GM23338 (cell line): ENCODE results near the gene MDGA2. TPM values are rescaled to one million over a fixed set of nuclear protein-coding genes. Genes with fewer than 3 reads are reported as not detected.

Experiments
- ATAC-seq: fragments of 200-7000 bp; cut with Tn5 transposase; 3 replicates; pipeline ENCODE4 v1.9.1; 2020
- DNase-seq: peaks from one replicate; pipeline ENCODE4 v3.0.0-alpha.2; 2015; ENCODE audit warnings: low spot score
- H2AFZ ChIP-seq: fragments of 200-600 bp; sonication (generic); 2 replicates; pipeline ENCODE4 v1.8.0; 2016; ENCODE audit warnings: antibody characterized with exemption, mild to moderate bottlenecking, moderate library complexity
- H3F3A ChIP-seq: fragments of 200-600 bp; sonication (generic); replicated peaks from 2 replicates; pipeline ENCODE4 v1.8.0; 2017; ENCODE audit warnings: antibody characterized with exemption, mixed run types, low read depth
- H3K27ac ChIP-seq: fragments of 200-600 bp; sonication (generic); 2 replicates; pipeline ENCODE4 v1.6.1; 2016; ENCODE audit warnings: low read depth
- H3K27me3 ChIP-seq: fragments of 200-600 bp; sonication (generic); 2 replicates; pipeline ENCODE4 v1.8.0; 2016; ENCODE audit warnings: mild to moderate bottlenecking, mixed run types, moderate library complexity; ENCODE audit not compliant: insufficient read depth
- H3K36me3 ChIP-seq: fragments of 200-600 bp; sonication (generic); 2 replicates; pipeline ENCODE4 v1.8.0; 2016; ENCODE audit warnings: mild to moderate bottlenecking; ENCODE audit not compliant: insufficient read depth
- H3K4me1 ChIP-seq: fragments of 200-600 bp; sonication (generic); 2 replicates; pipeline ENCODE4 v1.8.0; 2016; ENCODE audit warnings: mild to moderate bottlenecking, moderate library complexity; ENCODE audit not compliant: insufficient read depth
- H3K4me2 ChIP-seq: fragments of 200-600 bp; sonication (generic); 2 replicates; pipeline ENCODE4 v1.7.1; 2017; ENCODE audit warnings: mixed run types
- H3K4me3 ChIP-seq: fragments of 200-600 bp; sonication (generic); 2 replicates; pipeline ENCODE4 v1.6.1; 2016; ENCODE audit warnings: mixed run types
- H3K79me2 ChIP-seq: fragments of 200-600 bp; sonication (generic); replicated peaks from 2 replicates; pipeline ENCODE4 v1.8.0; 2017; ENCODE audit warnings: mild to moderate bottlenecking; ENCODE audit not compliant: insufficient read depth
- H3K9me2 ChIP-seq: fragments of 200-600 bp; sonication (generic); 2 replicates; pipeline ENCODE4 v1.8.0; 2017; ENCODE audit not compliant: insufficient read depth
- H4K20me1 ChIP-seq: fragments of 200-600 bp; sonication (generic); replicated peaks from 2 replicates; pipeline ENCODE4 v1.8.0; 2017; ENCODE audit warnings: mild to moderate bottlenecking; ENCODE audit not compliant: insufficient read depth
- H3K27ac Mint-ChIP-seq: 2 replicates; pipeline ENCODE4 v1.8.0; 2020; ENCODE audit warnings: inconsistent platforms, mild to moderate bottlenecking, moderate library complexity, mixed read lengths
- H3K27me3 Mint-ChIP-seq: 3 replicates; pipeline ENCODE4 v1.8.0; 2022; ENCODE audit warnings: low read depth, mild to moderate bottlenecking, moderate library complexity, mixed read lengths, inconsistent platforms; ENCODE audit not compliant: insufficient read depth, poor library complexity
- H3K36me3 Mint-ChIP-seq: 3 replicates; pipeline ENCODE4 v1.8.0; 2021; ENCODE audit warnings: low read depth, mild to moderate bottlenecking, inconsistent platforms, moderate library complexity, mixed read lengths
- H3K4me1 Mint-ChIP-seq: 3 replicates; pipeline ENCODE4 v1.8.0; 2020; ENCODE audit warnings: mild to moderate bottlenecking, inconsistent platforms, mixed read lengths
- H3K4me3 Mint-ChIP-seq: 3 replicates; pipeline ENCODE4 v1.8.0; 2021; ENCODE audit warnings: moderate library complexity, mild to moderate bottlenecking, inconsistent platforms, mixed read lengths
- H3K9me3 Mint-ChIP-seq: 3 replicates; pipeline ENCODE4 v1.8.0; 2020; ENCODE audit warnings: moderate library complexity, mild to moderate bottlenecking, inconsistent platforms, mixed read lengths
- CTCF ChIP-seq, 2 experiments: fragments of 200-600 bp in 1 of 2; sonication (generic) in 1 of 2; conservative IDR thresholded peaks; 2 replicates each; pipeline versions ENCODE4 v1.5.1 to v1.6.1; 2016 to 2017; ENCODE audit warnings: antibody characterized with exemption in 2 of 2, low read depth in 2 of 2, mild to moderate bottlenecking in 2 of 2, moderate library complexity in 1 of 2
- ETS1 ChIP-seq: IDR thresholded peaks from 2 replicates; pipeline ENCODE4 v1.6.1; 2016; ENCODE audit warnings: antibody characterized with exemption
- JUNB ChIP-seq: IDR thresholded peaks from one replicate; pipeline ENCODE4 v1.6.1; 2016; ENCODE audit warnings: antibody characterized with exemption; ENCODE audit not compliant: unreplicated experiment
- NANOG ChIP-seq: IDR thresholded peaks from 2 replicates; pipeline ENCODE4 v1.6.1; 2016; ENCODE audit warnings: antibody characterized with exemption, borderline replicate concordance
- POLR2AphosphoS5 ChIP-seq: IDR thresholded peaks from 2 replicates; pipeline ENCODE4 v1.6.1; 2016; ENCODE audit warnings: antibody characterized with exemption, low read depth
- STAT1 ChIP-seq: IDR thresholded peaks from one replicate; pipeline ENCODE4 v1.6.1; 2016; ENCODE audit warnings: antibody characterized with exemption; ENCODE audit not compliant: unreplicated experiment
- ZNF331 ChIP-seq: fragments of 250-450 bp; sonication (Bioruptor Pico); IDR thresholded peaks from 2 replicates; pipeline ENCODE4 v1.5.0; 2020; ENCODE audit warnings: low read depth, mild to moderate bottlenecking, moderate library complexity
- ZNF462 ChIP-seq: fragments of 250-450 bp; sonication (Bioruptor Pico); IDR thresholded peaks from 2 replicates; pipeline ENCODE4 v1.5.0; 2020; ENCODE audit warnings: mild to moderate bottlenecking, moderate library complexity
- polyA plus RNA-seq: library from polyadenylated mRNA; unstranded; fragments of >200 nt; fragmentation: Nextera tagmentation; extraction: Ambion mirVana; gene quantifications from 2 replicates; pipeline ENCODE4 v1.2.1, GENCODE V29; 2016
- total RNA-seq: library from RNA; depleted of rRNA; stranded (reverse); fragments of >200 nt; shearing (Covaris generic); gene quantifications from 2 replicates; pipeline ENCODE4 v1.2.3, GENCODE V29; 2014

Gene MDGA2
- total and polyA plus RNA-seq, 2 experiments from 2014 or later: 0.68 to 1.7 TPM

- Histone ChIP-seq H2AFZ (no peak overlapping the region), H3K27me3 (no peaks in the 10 kb centered on the region), H3K79me2 (no peaks in the 10 kb centered on the region), H3K4me3 (no peak overlapping the region), H3K9me2 (no peaks in the 10 kb centered on the region), H3K4me1 (peaks cover 8% of the 10 kb centered on the region), H3F3A (no peaks in the 10 kb centered on the region), H3K27ac (no peak overlapping the region), H3K36me3 (no peaks in the 10 kb centered on the region), H3K4me2 (no peak overlapping the region), H4K20me1 (no peaks in the 10 kb centered on the region)
- DNase-seq (no peak), ATAC-seq (no peak)
- Mint-ChIP-seq H3K4me3 (no peak overlapping the region), H3K4me1 (peaks cover 22% of the 10 kb centered on the region), H3K36me3 (no peaks in the 10 kb centered on the region), H3K27me3 (no peaks in the 10 kb centered on the region), H3K9me3 (no peaks in the 10 kb centered on the region), H3K27ac (no peak overlapping the region)
- TF ChIP-seq ZNF462 (CRISPR knock-in tag) (no peak), JUNB (no peak), ZNF331 (CRISPR knock-in tag) (no peak), STAT1 (no peak), NANOG (no peak), ETS1 (no peak), POLR2AphosphoS5 (no peak), CTCF (conservative IDR thresholded peaks at IDR 0.05; ENCODE audit: low read depth in 2 of 2) (no peak)
Measured at GRCh38 chr14:47392326-47392725, 283.1 kb downstream of the MDGA2 start.
